Spleen (tissue), 11 donors: ENCODE measurements around the gene ADAMTS17. TPM values are rescaled to one million over a fixed set of nuclear protein-coding genes. Genes with fewer than 3 reads are reported as not detected.

ENCODE experiments used
- DNase-seq: peaks from one replicate; pipeline ENCODE4 v3.0.0-alpha.2; 2020
- H3K27ac ChIP-seq, 8 donors: fragments of 200-600 bp; sonication (generic) in 7 of 8; 1 replicate in 4 of 8; 2 replicates in 4 of 8; pipeline versions ENCODE4 v1.5.0 to v1.8.0; 2016 to 2021; ENCODE audit warnings: inconsistent platforms in 4 of 8, mild to moderate bottlenecking in 4 of 8, moderate library complexity in 1 of 8
- H3K27me3 ChIP-seq, 7 donors: fragments of 200-600 bp; sonication (generic) in 6 of 7; replicated peaks in 1 of 7; 1 replicate in 4 of 7; 2 replicates in 3 of 7; pipeline versions ENCODE4 v1.5.0 to v1.8.0; 2016 to 2021; ENCODE audit warnings: inconsistent platforms in 3 of 7, mild to moderate bottlenecking in 1 of 7
- H3K36me3 ChIP-seq, 6 donors: fragments of 200-600 bp; sonication (generic) in 5 of 6; 1 replicate in 4 of 6; 2 replicates in 2 of 6; pipeline versions ENCODE4 v1.5.0 to v1.8.0; 2016 to 2021; ENCODE audit warnings: inconsistent platforms in 2 of 6
- H3K4me1 ChIP-seq, 6 donors: fragments of 200-600 bp; sonication (generic) in 5 of 6; 1 replicate in 3 of 6; 2 replicates in 3 of 6; pipeline versions ENCODE4 v1.5.0 to v1.8.0; 2016 to 2021; ENCODE audit warnings: inconsistent platforms in 3 of 6
- H3K4me3 ChIP-seq, 8 donors: fragments of 200-600 bp; sonication (generic) in 7 of 8; 1 replicate in 4 of 8; 2 replicates in 4 of 8; pipeline versions ENCODE4 v1.5.0 to v1.8.0; 2016 to 2021; ENCODE audit warnings: inconsistent platforms in 4 of 8, mild to moderate bottlenecking in 4 of 8, moderate library complexity in 2 of 8
- H3K9me3 ChIP-seq, 8 donors: fragments of 200-600 bp; sonication (generic) in 7 of 8; 1 replicate in 4 of 8; 2 replicates in 4 of 8; pipeline versions ENCODE4 v1.5.0 to v1.8.0; 2016 to 2021; ENCODE audit warnings: inconsistent platforms in 4 of 8
- CTCF ChIP-seq, 11 experiments: fragments of 200-600 bp in 7 of 11; fragments of 450-650 bp in 4 of 11; sonication (generic) in 4 of 11; IDR thresholded peaks in 8 of 11; conservative IDR thresholded peaks in 3 of 11; 1 replicate in 7 of 11; 2 replicates in 4 of 11; pipeline versions ENCODE4 v1.4.0 to v1.8.0; 2016 to 2021; ENCODE audit warnings: antibody characterized with exemption in 11 of 11, inconsistent platforms in 4 of 11, mild to moderate bottlenecking in 1 of 11
- POLR2A ChIP-seq, 3 donors: fragments of 450-650 bp; IDR thresholded peaks; one replicate each; pipeline ENCODE4 v1.5.1; 2017; ENCODE audit warnings: antibody characterized with exemption in 3 of 3, mild to moderate bottlenecking in 1 of 3
- POLR2AphosphoS5 ChIP-seq, 3 donors: sonication (generic); formaldehyde crosslinking; IDR thresholded peaks; one replicate each; pipeline ENCODE4 v1.5.1; 2017; ENCODE audit warnings: antibody characterized with exemption in 3 of 3
- WGBS, 5 donors: extraction: QIAGEN DNeasy Blood & Tissue Kit in 3 of 5; methylation state at CpG; one replicate each; pipeline versions ENCODE4 v1.1.5 to v1.1.7; 2013 to 2018; 5-methylcytosine and 5-hydroxymethylcytosine counted together
- intact Hi-C: fragments of 100-400 bp; cut with DNase I; formaldehyde crosslinking; loops from one replicate; pipeline ENCODE4 v1.15.0; 2023; ENCODE audit warnings: low total_unique reads
- polyA plus RNA-seq, 3 donors: library from polyadenylated mRNA; stranded (reverse); fragments of 200-250 nt; gene quantifications; one replicate each; pipeline ENCODE4 v1.2.1, GENCODE V29; 2013
- total RNA-seq, 7 donors: library from RNA; depleted of rRNA in 3 of 7; stranded (reverse); fragments of >200 nt in 3 of 7; fragmentation: NEBNext Ultra II Directional in 4 of 7; extraction: Animal tissue kit (Norgen Biotek cat#: 25700) in 4 of 7; gene quantifications; one replicate each; pipeline versions ENCODE4 v1.1.0 to v1.2.1, GENCODE V29; 2016 to 2021
- donor health status: healthy with polysubstance abuse.
- donor health status: DM: no; HTN: no; CAD: no; lungs with moderate emphysema.
- donor health status: DM: no; HTN: no; CAD: no.
- donor health status: Bipolar disorder and iron deficiency.
- donor health status: healthy.
- donor health status: DM: no; HTN: no; CAD: no.
- donor health status: DM: yes; HTN: yes; CAD: no.

ADAMTS17 gene
- total and polyA plus RNA-seq, 10 donors: 0.21 to 13.2 (median 5.8) TPM

- TF ChIP-seq POLR2A (IDR thresholded peaks at IDR 0.05) (no peak), CTCF (IDR thresholded peaks at IDR 0.05 in 8 of 11, conservative IDR thresholded peaks at IDR 0.05 in 3 of 11) (no peak), POLR2AphosphoS5 (IDR thresholded peaks at IDR 0.05) (no peak)
- intact Hi-C loops: no loop called here
- peaks cover 0 to 35% (median 20%) of the 10 kb centered on the region in 8 donors for H3K9me3 ChIP-seq
- 83 to 89% (median 88%) methylated on average over 9 of the region's 9 CpGs for WGBS, 5 donors
- H3K4me1 ChIP-seq: no peaks in the 10 kb centered on the region
- no peaks in the 10 kb centered on the region for H3K36me3 ChIP-seq
- no peak for DNase-seq
- H3K27ac ChIP-seq: no peak overlapping the region
- no peak overlapping the region for H3K4me3 ChIP-seq
- peaks cover 0 to 5% (median 0%) of the 10 kb centered on the region in 7 donors for H3K27me3 ChIP-seq
Measured at GRCh38 chr15:100030586-100031229, 311.1 kb downstream of the ADAMTS17 start.

- Histone ChIP-seq H3K4me1 (no peaks in the 10 kb centered on the region), H3K36me3 (no peaks in the 10 kb centered on the region), H3K27me3 (peaks cover 0 to 5% (median 0%) of the 10 kb centered on the region in 7 donors), H3K9me3 (peaks cover 0 to 35% (median 20%) of the 10 kb centered on the region in 8 donors), H3K4me3 (no peak overlapping the region), H3K27ac (no peak overlapping the region)
- WGBS, 5 donors: 84 to 97% (median 86%) methylated on average over 8 to 9 of the region's 9 CpGs
- intact Hi-C loops: no loop called here
- TF ChIP-seq CTCF (IDR thresholded peaks at IDR 0.05 in 8 of 11, conservative IDR thresholded peaks at IDR 0.05 in 3 of 11) (no peak), POLR2AphosphoS5 (IDR thresholded peaks at IDR 0.05) (no peak), POLR2A (IDR thresholded peaks at IDR 0.05) (no peak)
- DNase-seq: no peak
Measured at GRCh38 chr15:100029868-100030479, 311.8 kb downstream of the ADAMTS17 start.

GRCh38 chr15:100029045-100029444, 312.7 kb downstream of the ADAMTS17 start:
- 63 to 96% (median 88%) methylated on average over 3 of the region's 3 CpGs for WGBS, 5 donors
- intact Hi-C loops: no loop called here

More at GRCh38 chr15:100029045-100029444, 312.7 kb downstream of the ADAMTS17 start:
- H3K9me3 ChIP-seq: peaks cover 0 to 35% (median 20%) of the 10 kb centered on the region in 8 donors
- no peaks in the 10 kb centered on the region for H3K4me1 ChIP-seq
- H3K4me3 ChIP-seq: no peak overlapping the region
- peaks cover 0 to 5% (median 0%) of the 10 kb centered on the region in 7 donors for H3K27me3 ChIP-seq
- H3K36me3 ChIP-seq: no peaks in the 10 kb centered on the region
- H3K27ac ChIP-seq: no peak overlapping the region
- TF ChIP-seq POLR2A (IDR thresholded peaks at IDR 0.05) (no peak), POLR2AphosphoS5 (IDR thresholded peaks at IDR 0.05) (no peak), CTCF (IDR thresholded peaks at IDR 0.05 in 8 of 11, conservative IDR thresholded peaks at IDR 0.05 in 3 of 11) (no peak)
- no peak for DNase-seq
